Stimulated activated CD4-positive, alpha-beta T cell treated with anti-CD3 and anti-CD28 coated beads, Interleukin-12 subunit alpha, Interleukin-12 subunit beta, amount 100 ng/mL, for 4 hours (primary cell): Measurements from ENCODE around the gene MNT.

ENCODE experiments used
- DNase-seq: peaks from one replicate; pipeline ENCODE4 v3.0.0-alpha.2; 2020

Gene MNT

GRCh38 chr17:2395258-2396181, 5.3 kb downstream of the MNT start:
- DNase-seq = no peak

- no peak for DNase-seq
Observed at GRCh38 chr17:2394775-2395201, 6.1 kb downstream of the MNT start.

- DNase-seq = no peak
Observed at GRCh38 chr17:2393954-2394749, 6.7 kb downstream of the MNT start.

GRCh38 chr17:2393174-2393953, 7.5 kb downstream of the MNT start:
- DNase-seq = peak; percentile 89

- peak; percentile 99 for DNase-seq
Observed at GRCh38 chr17:2392252-2393173, 8.3 kb downstream of the MNT start.

- DNase-seq = no peak
Observed at GRCh38 chr17:2391597-2392251, 9.1 kb downstream of the MNT start.

- DNase-seq = no peak
Observed at GRCh38 chr17:2390199-2390836, 10.5 kb downstream of the MNT start.

GRCh38 chr17:2388683-2389055, 12.2 kb downstream of the MNT start:
- DNase-seq = no peak

- DNase-seq = no peak
Observed at GRCh38 chr17:2388020-2388682, 12.7 kb downstream of the MNT start.

GRCh38 chr17:2387086-2388019, 13.5 kb downstream of the MNT start:
- no peak for DNase-seq

- no peak for DNase-seq
Observed at GRCh38 chr17:2386400-2387085, 14.3 kb downstream of the MNT start.

GRCh38 chr17:2385240-2386210, 15.3 kb downstream of the MNT start:
- DNase-seq = no peak

- no peak for DNase-seq
Observed at GRCh38 chr17:2384439-2385127, 16.3 kb downstream of the MNT start.

GRCh38 chr17:2383628-2384167, 17.2 kb downstream of the MNT start:
- DNase-seq = no peak

GRCh38 chr17:2380950-2381649, 19.8 kb downstream of the MNT start:
- no peak for DNase-seq
